Stimulated activated CD8-positive, alpha-beta memory T cell treated with anti-CD3 and anti-CD28 coated beads, Interleukin-7, amount 100 ng/mL, for 24 hours (primary cell): ENCODE measurements around the gene ITGB8.

Experiments used
- DNase-seq: peaks from one replicate; pipeline ENCODE4 v3.0.0-alpha.2; 2020; ENCODE audit warnings: low read depth

Gene ITGB8

DNA sequence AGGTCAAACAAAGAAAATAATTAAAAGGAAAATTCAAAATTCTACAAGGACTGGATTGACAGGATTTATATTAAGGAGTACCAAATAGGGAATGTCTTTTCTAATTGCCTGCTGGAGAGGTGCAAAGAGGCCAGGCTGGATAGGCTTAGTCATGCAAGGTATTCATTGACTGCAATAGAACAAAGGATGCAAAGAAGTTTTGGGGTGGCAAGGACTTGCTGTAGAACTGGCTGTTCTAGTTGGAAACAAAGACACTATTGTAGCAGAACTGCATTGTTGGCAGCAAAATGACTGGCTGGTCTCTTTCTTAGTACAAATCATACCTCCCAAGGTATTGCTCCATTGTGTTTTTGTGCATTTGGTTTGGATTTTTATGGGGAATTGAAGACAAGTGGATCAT lies 10.1 kb downstream of the ITGB8 start:
- DNase-seq = no peak

GRCh38 chr7:20343205-20343604 lies 12.5 kb downstream of the ITGB8 start:
- no peak for DNase-seq

DNA sequence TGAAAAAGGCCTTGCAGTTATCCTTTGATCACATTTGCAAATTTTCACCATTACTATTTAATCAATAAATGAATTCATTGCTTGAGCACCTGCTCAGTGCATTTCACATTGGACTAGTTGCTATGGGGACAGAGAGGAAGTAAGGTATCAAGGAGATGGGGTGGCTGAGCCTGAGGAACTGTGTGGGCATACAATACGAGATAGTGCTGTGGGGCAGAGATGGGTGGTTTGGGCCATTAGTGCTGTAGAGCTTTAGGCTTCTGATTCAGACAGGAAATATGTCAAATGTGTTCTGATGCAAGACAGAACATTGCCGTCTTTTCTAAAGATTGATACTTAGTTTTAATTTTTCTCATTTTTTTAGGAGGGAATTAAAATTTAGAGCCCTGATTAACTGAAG lies 13.2 kb downstream of the ITGB8 start:
- DNase-seq = no peak

- no peak for DNase-seq
Measured at GRCh38 chr7:20344396-20344795, 13.7 kb downstream of the ITGB8 start.

GRCh38 chr7:20346577-20346976 lies 15.9 kb downstream of the ITGB8 start:
- DNase-seq = no peak

- no peak for DNase-seq
Measured at GRCh38 chr7:20347680-20348079, 17.0 kb downstream of the ITGB8 start.

GRCh38 chr7:20348125-20348807 lies 17.6 kb downstream of the ITGB8 start:
- no peak for DNase-seq

GRCh38 chr7:20350518-20350951 lies 19.8 kb downstream of the ITGB8 start:
- DNase-seq = no peak

- DNase-seq = no peak
Measured at GRCh38 chr7:20350996-20351692, 20.4 kb downstream of the ITGB8 start.

DNA sequence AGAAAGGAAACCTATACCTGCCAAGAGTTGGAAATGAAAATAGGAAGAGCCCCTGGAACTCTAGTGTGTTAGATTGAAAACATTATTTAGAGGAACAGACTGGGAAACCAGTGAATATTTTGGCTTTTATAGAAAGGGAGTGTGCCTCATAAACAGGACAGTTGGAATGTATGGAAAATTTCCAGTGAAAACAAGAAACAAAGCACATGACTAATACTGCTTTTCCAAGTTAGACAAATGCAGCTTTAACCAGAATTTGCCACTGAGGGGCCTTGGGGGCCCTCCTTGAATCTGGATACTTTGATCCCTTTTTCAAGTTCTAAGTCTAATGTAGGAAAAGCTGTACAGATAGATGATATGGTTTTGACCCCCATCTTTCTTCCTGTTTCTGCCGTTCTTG lies 21.2 kb downstream of the ITGB8 start:
- DNase-seq = no peak

- no peak for DNase-seq
Measured at GRCh38 chr7:20352573-20353306, 22.0 kb downstream of the ITGB8 start.

GRCh38 chr7:20354610-20355528 lies 24.2 kb downstream of the ITGB8 start:
- no peak for DNase-seq

GRCh38 chr7:20358106-20358505 lies 27.4 kb downstream of the ITGB8 start:
- no peak for DNase-seq

GRCh38 chr7:20358762-20359282 lies 28.1 kb downstream of the ITGB8 start:
- DNase-seq = no peak

DNA sequence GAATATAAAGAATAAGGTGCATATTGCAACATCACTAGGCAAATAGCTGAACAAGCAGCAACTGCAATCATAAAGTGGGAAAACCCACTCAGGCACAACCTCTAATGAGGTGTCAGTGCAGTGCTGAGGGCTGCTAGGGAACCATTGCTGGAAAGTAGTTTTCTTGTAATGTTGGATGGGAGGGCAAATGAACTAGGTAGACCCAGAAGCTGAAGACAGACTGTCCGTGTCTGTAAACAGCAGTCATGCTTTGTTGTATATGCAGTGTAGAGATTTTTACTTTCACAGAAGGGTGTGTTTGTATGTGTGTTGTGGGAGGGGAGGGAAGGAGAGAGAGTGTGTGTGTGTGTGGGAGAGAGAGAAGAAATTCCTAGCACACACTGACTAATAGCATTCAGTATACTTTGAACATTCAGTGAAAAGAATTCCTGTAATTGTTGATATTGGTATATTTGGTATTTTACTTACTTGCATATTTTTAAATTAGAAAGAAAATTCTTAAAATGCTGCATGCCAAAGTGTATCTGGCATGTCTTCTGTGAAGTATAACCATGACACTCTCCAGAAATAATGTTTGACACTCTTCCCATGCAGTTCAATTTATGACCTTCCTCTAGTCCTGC lies 28.8 kb downstream of the ITGB8 start:
- no peak for DNase-seq

DNA sequence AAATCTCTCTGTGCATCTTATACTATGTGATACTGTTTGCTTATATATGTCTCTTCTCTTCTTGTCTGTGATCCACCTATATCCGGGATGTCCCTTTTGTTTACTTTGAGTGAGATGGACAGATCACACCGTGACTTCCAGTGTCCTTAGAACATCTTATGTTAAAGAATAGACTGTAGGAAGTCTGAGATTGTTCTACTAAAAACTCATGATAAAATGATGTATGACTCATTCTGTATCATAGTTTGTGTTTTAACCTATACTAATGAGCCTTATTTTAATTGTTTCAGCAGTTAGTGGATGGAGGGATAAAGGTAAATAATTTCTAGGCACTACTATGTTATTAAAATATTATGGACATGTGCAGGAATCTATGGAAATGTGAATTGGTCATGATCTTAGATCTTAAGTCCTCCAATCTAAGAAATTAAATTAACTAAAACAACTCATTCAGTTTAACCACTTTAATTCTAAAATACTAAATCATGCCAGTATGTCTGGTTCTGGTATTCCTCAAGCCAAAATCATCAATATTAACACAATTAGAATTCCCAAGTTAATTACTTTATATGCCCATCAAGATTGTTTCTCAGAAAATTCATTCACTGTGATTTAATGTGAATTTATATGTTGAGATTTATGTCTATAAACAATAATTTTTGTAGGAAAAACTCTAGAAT lies 32.0 kb downstream of the ITGB8 start:
- DNase-seq = no peak

- DNase-seq = no peak
Measured at GRCh38 chr7:20364571-20365196, 34.0 kb downstream of the ITGB8 start.

GRCh38 chr7:20365486-20365885 lies 34.8 kb downstream of the ITGB8 start:
- no peak for DNase-seq

DNA sequence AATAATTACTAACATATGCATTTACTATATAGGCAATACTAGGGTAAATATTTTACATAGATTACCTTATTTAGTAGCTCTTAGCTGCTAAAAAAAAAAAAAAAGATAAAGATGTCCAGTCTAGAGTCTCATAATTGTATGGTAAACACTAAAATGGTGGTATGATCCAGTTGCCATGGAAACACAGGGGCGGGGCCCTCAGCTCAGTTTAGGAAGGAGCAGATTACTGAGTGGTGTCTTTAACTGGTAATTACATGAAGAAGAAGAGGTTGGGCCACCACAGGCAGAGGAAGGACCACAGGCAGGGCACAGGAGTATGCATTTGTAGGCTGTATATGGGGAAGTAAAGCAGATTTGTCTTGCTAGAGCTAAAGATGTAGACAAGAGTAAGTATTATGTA lies 43.7 kb downstream of the ITGB8 start:
- no peak for DNase-seq

- DNase-seq = no peak
Measured at GRCh38 chr7:20376796-20377195, 46.1 kb downstream of the ITGB8 start.
